ENCODE results near the gene NMRK2.

DNA sequence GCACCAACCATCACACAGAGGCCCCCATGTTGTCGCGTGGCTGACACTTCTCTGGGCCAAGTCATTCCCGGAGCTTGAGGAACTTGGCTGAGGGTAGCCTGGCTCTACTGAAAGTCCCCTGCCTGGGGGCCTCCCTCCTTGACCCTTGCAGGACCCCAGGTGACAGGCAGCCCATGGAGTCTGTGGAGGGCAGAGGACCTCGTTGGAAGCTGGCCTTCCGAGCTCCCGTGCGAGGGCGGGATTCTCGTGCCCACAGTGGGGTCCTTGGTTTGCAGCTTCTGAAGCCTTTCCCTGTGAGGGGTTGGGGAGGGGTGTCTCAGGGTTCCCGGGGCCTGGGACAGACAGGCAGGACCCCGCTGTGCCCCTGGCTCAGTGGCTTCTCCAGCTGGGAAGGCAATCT lies 16.4 kb downstream of the NMRK2 start:
- no peak for TF ChIP-seq POLR2AphosphoS5 (IDR thresholded peaks at IDR 0.05; ENCODE audit: borderline replicate concordance, low read depth, low read length)
- TF ChIP-seq EZH2 (IDR thresholded peaks at IDR 0.05) = no peak
- no peak for TF ChIP-seq FOXP2 (optimal IDR thresholded peaks at IDR 0.05; ENCODE audit: control extremely low read depth, extremely low read length, insufficient read depth)
